Myocyte (in vitro differentiated cells): ENCODE results near the gene USP5. TPM values are rescaled to one million over a fixed set of nuclear protein-coding genes. Genes with fewer than 3 reads are reported as not detected.
A peak's percentile ranks its signal among the peaks of the same experiment; 100 is the strongest.

Experiments
- DNase-seq: peaks from one replicate; pipeline ENCODE4 v3.0.0-alpha.2; 2012; ENCODE audit warnings: low read depth
- total RNA-seq: library from RNA; depleted of rRNA; stranded (reverse); fragments of >200 nt; gene quantifications from 2 replicates; pipeline ENCODE4 v1.2.3, GENCODE V29; 2014

USP5 gene
- total RNA-seq, 1 donor from 2014 or later = 146 TPM

DNA sequence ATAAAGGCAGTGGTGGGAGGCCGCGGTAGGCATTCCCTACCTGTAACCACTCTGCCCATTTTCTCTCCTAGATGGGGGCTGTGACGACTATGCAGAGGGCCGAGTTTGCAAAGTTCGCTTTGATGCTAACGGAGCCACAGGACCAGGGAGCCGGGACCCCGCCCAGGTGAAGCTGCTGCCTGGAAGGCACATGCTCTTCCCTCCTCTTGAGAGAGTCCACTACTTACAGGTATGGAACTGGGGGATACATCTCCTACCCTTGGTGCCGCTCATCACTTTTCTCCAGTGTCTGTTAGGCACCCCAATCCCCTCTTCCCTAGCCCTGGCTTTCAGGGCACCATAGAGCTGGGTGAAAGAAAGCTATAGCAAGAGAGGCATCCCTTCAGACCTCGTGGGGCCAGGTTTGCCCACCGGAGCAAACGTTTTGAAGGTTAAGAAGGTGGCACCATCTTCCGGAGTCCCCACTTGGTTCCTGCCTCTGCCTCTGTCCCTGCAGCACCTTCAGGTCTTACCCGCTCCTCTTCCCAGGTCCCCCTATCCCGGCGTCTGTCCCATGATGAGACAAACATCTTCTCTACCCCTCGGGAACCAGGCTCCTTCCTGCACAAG lies 25.7 kb upstream of the USP5 start:
- no peak for DNase-seq

DNA sequence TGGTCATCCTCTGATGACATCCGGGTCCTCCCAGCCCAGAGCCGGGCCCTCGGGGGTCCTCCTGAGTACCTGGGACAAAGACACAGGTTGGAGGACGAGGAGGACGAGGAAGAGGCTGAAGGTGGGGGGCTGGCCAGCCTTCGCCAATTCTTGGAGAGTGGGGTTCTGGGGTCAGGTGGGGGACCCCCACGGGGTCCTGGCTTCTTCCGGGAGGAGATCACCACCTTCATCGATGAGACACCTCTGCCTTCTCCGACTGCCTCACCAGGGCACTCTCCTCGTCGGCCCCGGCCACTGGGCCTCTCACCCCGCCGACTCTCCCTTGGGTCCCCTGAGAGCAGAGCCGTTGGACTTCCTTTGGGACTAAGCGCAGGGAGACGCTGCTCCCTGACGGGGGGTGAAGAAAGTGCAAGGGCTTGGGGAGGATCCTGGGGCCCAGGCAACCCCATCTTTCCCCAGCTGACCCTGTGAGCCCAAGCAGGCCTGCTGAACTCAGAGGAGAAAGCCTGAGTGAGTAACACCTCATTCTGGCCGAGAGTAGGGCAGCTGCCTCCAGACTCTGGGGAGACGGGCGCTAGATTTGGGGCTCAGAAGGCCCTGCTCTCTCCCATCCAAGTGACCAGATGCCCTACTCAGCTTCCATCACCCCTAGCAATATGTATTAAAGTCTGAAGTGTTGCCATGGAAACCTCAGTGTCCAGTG lies 25.1 kb upstream of the USP5 start:
- DNase-seq = no peak

DNA sequence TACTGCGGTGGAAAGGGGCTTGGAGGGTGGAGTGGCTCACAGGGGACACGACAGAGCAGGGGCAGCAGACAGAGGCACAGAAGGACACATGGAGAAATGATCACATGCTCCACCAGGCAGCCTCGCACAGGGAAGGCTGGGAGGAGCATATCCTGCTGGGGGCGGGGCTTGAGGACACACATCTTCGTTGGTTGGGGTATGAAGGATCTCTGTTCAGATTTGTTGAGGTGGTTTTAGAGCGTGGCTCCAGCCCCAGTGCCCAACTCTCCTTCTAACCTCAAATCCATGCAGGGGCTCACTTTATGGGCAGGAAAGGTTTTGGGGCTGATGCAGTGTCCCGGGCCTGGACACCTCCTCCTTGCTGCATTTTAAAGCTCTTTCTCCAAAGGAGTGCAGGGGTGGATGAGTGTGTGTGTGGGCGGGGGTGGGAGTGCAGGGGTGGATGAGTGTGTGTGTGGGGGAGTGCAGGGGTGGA lies 24.5 kb upstream of the USP5 start:
- peak; percentile 85 for DNase-seq

DNA sequence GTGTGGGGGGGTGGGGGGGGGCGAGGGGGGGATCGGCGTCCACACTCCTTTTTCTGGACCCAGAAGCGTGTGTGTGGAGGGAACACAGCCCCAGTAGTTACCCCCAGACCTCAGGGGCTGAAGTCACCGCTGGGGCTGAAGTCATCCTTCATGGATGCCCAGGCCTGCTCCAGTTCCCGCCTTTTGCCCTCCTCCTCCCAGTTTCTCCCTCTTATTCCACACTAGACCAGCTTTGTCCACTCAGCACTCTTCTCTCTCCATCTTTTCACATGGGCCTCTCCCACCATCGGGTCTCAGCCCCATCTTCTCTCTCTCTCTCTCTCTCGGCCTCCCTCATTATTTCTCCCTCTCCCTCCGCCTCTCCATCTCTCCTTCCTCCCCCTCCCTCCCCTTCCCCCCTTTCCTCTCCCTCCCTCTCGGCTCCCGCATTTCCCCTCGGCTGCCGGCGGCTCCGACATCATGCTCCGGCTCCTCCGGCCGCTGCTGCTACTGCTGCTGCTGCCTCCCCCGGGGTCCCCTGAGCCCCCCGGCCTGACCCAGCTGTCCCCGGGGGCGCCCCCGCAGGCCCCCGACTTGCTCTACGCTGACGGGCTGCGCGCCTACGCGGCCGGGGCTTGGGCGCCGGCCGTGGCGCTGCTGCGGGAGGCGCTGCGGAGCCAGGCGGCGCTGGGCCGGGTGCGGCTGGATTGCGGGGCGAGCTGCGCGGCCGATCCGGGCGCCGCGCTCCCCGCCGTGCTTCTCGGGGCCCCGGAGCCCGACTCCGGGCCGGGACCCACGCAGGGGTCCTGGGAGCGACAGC lies 23.8 kb upstream of the USP5 start, which contains the start of gene P3H3:
TSS of gene P3H3 (plus strand) at position 426 of the 799 bp plus-strand sequence. CDS start at position 460, 34 bp downstream.
- DNase-seq = peak; percentile 51

DNA sequence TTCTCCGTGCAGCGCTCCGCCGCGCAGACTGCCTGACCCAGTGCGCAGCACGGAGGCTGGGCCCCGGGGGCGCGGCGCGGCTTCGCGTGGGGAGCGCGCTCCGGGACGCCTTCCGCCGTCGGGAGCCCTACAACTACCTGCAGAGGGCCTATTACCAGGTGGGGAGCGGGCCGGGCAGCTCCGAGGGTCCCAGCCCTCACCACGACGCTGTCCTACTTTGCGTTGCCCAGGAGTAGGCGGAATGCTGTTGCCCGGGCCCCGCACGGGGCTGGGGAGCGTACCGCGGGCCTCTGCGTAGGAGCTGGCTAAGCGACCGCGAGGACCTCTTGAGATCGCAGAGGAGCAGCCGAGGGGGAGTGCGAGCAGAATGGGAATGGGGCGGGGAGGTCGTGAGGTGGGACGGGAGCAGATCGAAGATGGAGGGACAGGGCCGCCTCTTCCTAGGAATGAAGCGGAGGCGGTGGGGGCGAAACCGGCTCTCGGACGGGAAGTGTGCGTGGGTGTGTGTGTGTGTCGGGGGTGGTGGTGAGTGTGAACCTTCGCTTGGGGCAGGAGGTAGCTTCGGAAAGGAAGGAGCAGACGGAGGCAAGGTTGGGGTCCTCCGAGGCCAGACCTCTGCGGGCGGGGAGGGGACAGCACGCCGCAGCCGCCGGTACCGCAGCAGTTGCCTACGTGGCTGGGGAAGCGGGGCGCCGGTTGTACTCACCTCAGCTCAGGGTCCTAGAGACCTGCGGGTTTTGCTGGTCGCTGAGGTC lies 23.0 kb upstream of the USP5 start:
- peak; percentile 66 for DNase-seq

DNA sequence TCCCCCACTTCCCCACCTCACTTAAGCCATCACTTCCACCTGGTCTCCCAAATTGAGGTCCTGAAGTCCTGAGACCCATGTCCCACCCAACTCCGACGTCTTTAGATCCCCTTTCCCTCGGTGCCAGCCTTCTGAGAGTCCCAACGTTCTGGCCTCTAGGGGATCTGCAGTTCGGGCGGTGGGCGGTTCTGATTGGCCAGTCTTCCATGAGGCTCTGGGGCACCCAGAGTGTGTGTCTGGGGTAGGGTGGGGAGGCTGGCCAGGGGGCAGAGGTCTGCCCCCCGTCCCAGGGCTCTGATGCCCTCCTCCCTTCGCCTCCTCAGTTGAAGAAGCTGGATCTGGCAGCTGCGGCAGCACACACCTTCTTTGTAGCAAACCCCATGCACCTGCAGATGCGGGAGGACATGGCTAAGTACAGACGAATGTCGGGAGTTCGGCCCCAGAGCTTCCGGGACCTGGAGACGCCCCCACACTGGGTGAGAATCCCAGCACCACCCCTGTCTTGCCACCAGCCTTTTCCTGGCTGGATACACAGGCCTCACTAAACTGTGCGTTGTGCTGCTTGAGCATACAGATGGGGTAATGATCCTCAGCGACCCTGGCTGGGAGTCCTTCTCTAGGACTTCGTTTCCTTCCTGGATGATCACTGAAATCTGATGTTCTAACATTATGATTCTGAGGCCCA lies 22.3 kb upstream of the USP5 start:
- no peak for DNase-seq

DNA sequence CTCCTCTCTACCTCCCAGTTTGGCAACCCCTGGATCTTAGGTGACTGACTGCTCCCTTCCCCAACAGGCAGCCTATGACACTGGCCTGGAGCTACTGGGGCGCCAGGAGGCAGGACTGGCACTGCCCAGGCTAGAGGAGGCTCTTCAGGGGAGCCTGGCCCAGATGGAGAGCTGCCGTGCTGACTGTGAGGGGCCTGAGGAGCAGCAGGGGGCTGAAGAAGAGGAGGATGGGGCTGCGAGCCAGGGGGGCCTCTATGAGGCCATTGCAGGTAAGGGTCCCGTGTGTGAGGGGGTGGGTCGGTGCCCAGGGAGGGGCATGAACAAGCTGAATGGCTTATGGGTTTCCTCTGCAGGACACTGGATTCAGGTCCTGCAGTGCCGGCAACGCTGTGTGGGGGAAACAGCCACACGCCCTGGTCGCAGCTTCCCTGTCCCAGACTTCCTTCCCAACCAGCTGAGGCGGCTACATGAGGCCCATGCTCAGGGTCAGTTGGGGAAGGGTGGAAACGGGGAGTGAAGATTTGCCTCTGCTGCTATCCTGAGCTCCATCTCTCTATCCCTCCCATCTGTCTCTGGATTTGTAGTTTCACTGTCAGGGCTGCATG lies 21.6 kb upstream of the USP5 start:
- DNase-seq = no peak

DNA sequence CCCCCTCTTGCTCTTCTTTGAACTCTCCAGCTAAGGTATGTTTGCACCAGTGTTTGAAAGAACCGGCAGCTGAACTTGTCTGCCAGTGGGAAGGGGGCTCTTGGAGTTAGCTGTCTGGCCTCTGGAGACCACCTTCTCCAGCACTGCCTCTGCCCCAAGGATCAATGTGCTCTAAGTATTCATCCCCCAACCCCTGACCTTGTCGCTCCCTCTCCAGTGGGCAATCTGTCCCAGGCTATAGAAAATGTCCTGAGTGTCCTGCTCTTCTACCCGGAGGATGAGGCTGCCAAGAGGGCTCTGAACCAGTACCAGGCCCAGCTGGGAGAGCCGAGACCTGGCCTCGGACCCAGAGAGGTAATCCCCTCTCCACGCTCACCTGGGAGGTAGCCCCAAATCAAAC lies 21.0 kb upstream of the USP5 start:
- no peak for DNase-seq

DNA sequence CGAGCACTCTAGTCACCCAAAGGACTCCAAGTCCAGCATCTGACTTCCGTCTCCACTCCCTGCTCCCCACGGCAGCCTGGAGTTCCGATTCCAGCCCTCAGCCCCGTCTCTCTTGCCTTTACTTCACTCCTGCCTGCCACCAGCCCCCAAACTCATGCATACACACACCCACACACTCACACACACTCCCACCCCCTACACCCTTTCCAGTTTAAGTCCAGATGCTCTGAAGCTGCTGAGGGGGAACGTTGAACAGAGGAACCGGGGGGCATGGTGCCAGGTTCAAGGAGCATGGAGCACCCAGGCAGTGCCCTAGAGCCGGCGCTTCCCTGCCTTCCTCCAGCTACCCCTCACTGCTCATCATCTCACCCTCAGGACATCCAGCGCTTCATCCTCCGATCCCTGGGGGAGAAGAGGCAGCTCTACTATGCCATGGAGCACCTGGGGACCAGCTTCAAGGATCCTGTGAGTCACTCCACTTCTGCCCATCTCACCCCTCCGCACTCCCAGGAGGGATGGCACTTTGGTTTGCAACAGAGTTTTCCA lies 20.4 kb upstream of the USP5 start:
- no peak for DNase-seq

DNA sequence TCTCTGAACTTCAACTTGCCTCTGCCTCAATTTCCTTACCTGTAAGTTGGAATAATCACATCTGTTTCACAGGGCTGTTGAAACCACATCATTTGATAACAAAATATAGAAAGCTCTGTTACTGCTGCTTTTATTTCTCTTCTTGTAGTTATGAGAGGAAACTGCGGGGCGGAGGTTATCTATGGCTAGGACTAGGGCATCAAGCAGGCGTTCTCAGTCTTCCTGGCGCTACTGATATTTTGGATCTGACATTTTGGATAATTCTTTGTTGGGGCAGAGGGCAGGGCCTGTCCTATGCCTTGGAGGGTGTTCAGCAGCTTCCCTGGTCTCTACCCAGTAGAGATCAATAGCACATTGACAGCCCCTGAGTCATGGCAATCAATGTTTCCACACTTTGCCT lies 19.8 kb upstream of the USP5 start:
- DNase-seq = no peak

DNA sequence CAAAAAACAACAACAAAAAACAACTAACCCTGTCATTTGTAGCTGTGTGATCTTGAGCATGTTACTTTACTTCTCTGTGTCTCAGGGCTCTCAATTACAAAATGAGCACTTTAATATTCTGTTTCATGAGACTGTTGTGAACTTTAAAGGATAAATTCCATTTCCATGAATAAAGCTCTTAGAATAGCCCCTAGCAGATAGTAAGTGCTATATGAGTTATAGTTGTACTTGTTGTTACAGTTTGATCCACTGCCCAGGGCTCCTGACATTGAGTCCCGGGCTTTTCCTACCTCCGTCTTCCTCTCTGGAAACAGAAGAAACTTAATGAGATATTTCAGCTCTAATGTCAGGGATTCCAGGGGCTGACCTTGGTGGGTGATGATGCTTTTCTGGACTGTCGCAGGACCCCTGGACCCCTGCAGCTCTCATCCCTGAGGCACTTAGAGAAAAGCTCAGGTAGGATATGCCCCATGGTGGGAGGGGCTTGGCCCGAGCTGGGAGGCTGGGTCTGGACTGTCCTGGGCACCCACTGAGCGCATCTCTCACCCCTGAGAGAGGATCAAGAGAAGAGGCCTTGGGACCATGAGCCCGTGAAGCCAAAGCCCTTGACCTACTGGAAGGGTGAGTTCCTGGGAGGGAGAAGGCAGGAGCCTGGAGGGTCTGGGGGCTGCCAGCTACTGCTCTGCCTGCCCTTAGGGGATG lies 18.6 kb upstream of the USP5 start:
- no peak for DNase-seq

DNA sequence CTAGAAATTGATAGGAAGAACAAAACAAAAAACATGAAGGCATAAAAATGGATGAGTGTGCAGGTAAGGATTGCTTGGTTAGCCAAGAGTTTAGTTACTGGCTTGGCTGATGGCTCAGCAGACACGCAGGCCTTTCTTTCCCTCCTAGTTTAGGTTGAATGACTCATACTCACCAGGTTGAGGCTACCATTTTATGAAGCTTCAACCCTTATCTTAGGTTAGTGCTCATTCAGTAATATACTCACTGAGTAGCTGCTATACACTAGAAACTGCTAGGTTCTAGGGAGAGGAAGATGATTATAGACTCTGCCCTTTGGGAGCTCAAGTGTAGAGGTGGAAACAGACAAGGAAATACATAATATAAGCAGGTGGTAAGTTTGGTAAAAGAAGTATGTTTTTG lies 17.7 kb upstream of the USP5 start:
- no peak for DNase-seq

DNA sequence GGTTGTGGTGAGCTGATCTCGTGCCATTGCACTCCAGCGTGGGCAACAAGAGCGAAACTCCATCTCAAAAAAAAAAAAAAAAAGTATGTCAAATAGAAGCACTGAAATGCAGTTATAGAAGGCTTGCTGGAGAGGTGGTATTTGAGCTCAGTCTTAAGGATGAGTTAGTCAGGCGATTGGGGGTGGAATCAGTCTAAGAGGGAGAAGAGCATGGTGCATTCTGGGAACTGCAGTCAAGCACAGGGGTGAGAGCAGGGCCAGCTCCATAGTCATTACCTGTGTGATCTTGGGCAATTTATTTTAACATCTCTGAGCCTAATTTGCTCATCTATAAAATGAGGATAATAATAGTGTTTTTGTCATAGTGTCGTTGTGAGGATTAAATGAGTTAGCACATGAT lies 17.1 kb upstream of the USP5 start:
- DNase-seq = no peak

DNA sequence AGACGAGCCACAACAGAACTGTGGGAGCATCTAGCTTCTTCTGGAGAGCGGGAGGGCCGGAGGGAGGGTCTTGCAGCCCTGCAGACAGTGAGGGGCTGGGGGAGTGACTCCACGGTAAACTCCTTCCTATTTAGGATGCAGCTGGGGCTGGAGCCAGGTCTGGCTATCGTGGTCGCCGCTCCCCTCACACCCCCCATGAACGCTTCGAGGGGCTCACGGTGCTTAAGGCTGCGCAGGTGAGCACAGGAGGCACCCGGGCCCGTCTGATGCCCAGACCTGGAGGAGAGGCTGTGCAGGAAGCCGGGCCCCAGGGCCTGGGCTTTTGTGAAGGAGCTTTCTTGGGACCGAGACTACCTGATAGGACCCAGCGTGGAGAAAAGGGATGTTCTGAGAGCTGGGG lies 15.1 kb upstream of the USP5 start:
- no peak for DNase-seq

DNA sequence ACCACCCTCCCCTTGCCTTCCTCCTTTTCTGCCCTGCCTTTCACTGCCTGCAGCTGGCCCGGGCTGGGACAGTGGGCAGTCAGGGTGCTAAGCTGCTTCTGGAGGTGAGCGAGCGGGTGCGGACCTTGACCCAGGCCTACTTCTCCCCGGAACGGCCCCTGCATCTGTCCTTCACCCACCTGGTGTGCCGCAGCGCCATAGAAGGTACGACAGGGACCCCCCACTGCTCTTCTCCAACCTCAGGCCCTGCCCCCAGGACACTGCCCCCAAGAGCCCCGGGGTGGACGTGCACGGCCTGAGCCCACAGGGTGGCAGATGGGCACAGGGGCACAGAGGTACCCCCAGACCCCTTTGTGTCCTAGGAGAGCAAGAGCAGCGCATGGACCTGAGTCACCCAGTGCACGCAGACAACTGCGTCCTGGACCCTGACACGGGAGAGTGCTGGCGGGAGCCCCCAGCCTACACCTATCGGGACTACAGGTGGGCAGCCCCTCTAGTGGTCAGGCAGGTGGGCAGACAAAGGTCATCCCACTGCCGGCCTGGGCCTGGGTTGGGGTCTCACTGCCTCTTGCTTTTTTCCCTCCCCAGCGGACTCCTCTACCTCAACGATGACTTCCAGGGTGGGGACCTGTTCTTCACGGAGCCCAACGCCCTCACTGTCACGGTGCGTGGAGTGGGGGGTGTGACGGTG lies 14.4 kb upstream of the USP5 start:
- no peak for DNase-seq

DNA sequence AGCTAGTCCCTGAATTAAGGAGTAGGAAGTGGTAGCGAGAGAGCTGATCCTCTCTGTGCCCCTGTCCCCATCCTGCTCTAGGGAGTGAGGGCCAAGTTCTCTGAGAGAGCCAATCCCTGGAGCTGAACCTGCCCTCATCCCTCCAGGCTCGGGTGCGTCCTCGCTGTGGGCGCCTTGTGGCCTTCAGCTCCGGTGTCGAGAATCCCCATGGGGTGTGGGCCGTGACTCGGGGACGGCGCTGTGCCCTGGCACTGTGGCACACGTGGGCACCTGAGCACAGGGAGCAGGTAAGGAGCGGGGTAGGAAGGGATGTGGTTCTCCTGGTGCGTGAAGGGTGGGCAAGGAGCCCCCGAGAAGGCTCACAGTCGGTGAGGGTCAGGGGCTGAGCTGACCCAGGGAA lies 13.1 kb upstream of the USP5 start:
- DNase-seq = no peak

DNA sequence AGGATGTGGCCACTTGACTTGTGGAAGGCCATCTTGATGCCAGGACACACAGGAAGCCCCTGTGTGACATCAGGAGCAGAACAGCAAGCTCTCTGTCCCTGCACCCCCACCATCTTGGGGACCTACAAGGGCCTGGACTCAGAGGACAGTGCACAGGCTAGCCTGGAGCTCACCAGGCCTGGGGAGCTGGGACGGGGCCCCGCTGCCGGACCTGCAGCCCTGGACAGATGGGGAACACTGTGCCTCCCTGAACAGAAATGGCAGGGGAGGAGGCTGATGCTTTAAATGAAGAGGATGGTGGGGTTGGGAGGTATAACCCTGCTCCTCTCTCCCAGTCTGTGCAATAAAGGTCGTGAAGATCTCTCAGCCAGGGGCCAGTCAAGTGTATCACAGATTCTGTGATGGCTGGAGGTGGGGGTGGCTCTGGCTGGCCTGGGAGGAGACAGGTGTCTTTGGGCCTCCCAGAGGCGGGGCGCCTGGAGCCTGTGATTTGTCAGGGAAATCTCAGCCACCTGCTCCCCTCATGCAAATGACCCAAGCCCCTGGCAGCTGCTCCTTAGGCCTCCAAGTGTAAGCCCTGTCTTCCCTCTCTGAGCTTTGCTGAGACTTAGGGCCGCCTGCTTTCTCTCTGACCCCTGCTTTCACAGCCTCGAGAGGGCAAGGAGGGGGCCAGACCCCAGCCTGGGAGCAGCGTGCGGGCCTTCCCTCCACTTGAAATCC lies 12.3 kb upstream of the USP5 start:
- peak; percentile 74 for DNase-seq

DNA sequence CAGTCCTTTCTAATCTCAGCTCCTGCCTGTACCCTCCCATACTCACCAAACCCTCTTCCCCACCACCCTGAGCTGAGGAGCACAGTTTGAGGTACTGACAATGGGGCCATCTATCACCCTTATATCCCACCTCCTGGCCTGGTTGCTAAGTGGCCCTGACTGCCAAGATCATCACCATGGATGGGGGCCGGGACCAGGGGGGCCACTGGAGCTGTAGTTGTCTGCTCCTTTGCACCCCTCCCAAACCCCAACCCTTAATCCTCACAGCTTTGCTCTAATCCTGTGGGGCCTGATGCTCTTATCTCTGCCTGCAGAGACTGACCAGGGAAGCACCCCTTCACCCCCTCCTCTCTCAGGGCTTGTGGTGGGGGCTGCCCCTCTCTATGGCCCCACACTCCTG lies 11.6 kb upstream of the USP5 start:
- DNase-seq = no peak
